Fibroblast of skin of left biceps (primary cell): Measurements from ENCODE around the gene HNRNPF.

Experiments used
- DNase-seq, 2 experiments: peaks; one replicate each; pipeline ENCODE4 v3.0.0-alpha.2; 2013; ENCODE audit warnings: low read depth in 2 of 2

HNRNPF gene

DNA sequence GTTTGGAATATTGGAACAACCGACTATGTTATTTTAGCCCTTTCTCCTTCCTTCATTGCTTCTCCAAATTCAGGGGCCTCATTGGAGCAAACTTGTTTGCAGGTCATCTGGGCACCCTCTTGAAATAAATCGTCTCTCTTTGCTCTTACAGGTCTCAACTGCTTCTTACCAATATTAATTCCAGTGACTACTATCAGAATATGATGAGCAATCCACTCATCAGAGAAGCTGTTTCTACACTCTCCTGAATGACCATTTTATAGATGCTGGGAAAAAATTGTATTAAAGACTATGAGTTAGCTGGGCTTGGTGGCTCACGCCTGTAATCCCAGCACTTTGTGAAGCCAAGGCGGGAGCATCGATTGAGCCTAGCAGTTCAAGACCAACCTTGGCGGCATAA is 12.5 kb upstream of the HNRNPF start:
- DNase-seq, result no peak

GRCh38 chr10:43421201-43421507 is 12.2 kb upstream of the HNRNPF start:
- no peak for DNase-seq

DNA sequence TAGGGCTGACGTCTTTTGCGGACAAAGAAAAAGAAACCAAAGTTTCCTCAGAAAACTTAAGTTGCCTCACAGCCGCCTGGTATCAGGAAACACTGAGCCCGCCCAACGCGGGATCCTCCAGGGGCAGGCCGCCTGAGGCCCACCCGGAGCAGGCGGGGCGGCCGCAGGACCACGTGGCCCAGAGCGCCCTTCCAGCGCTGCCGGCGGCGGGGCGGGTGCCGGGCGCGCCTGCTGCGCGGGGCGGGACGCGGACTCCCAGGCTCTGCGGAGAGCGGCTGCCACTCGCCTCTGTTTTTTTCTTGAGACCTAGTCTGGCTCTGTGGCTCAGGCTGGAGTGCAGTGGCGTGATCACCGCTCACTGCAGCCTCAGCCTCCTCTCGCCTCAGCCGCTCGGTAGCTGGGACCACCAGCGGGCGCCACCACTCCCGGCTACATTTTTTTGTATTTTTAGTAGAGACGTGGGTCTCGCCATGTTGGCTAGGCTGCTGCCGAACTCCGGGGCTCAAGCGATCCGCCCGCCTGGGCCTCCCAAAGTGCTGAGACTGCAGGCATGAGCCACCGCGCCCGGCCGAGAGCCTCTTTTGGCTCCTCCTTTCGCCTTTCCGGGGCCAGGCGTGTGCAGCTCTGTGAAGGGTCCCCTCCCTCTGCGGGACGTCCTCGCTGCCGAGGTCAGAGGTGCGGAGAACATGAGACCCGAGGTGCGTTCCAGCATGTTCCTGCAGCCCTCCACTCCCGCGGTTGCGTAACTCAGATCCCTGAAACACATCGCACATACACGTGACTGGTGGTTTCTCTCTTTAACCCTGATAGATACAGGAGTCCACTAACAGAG is 11.6 kb upstream of the HNRNPF start:
- peak; percentile 73 to 75 for DNase-seq

DNA sequence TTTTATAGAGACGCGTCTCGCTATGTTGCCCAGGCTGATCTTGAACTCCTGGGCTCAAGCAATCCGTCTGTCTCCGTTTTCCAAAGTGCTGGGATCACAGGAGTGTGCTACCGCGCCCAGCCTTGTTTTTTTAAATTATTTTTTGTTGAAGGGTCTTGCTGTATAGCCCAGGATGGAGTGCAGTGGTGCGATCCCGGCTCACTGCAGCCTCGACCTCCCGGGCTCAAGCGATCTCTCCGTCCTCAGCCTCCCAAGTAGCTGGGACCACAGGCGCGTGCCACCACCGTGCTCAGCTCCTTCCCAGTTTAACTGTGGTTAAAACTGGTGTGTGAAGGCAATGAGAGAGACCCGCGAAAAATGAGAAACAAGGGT is 11.0 kb upstream of the HNRNPF start:
- DNase-seq, result no peak

DNA sequence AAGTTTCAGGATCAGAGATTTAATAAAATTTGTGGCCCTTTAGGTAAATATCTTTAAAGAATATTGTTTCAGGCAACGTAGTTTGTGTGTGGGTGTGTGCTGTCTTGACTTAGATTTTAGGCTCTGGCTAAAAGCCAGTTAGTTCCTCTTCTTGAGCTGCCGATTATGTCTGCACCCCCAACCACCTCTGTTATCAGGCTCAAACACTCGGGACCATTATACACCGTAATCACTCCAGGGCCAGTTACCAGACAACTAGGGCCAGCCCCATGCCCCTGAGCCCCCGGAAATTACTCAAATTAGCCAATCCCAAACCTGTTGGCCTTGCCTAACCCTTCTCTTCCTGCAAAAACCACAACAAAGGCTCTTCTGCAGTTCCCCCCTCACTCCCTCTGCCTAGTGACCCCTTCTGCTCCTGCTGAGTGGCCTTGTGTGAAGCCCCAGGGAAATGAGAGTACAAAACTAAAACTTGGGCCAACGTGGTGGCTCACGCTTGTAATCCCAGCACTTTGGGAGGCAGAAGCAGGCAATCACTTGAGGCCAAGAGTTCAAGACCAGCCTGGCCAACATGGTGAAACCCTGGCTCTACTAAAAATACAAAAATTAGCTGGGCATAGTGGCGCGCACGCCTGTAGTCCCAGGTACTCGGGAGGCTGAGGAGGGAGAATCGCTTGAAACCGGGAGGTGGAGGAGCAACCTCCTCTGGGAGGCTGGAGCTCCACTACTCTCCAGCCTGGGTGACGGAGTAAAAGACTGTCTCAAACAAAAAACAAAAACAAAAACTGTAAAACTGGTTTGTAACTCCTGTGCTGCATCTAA is 9.2 kb upstream of the HNRNPF start:
- DNase-seq, result no peak

DNA sequence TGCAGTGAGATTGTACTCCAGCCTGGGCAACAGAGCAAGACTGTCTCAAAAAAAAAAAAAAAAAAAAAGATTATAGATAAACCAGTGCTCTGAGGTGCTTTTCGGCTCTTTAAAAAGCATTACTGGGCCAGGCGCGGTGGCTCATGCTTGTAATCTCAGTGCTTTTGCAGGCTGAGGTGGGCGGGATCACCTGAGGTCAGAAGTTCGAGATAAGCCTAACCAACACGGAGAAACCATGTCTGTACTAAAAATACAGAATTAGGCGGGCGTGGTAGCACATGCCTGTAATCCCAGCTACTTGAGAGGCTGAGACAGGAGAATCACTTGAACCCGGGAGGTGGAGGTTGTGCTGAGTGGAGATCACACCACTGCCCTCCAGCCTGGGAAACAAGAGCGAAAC is 6.6 kb upstream of the HNRNPF start:
- DNase-seq, result no peak

DNA sequence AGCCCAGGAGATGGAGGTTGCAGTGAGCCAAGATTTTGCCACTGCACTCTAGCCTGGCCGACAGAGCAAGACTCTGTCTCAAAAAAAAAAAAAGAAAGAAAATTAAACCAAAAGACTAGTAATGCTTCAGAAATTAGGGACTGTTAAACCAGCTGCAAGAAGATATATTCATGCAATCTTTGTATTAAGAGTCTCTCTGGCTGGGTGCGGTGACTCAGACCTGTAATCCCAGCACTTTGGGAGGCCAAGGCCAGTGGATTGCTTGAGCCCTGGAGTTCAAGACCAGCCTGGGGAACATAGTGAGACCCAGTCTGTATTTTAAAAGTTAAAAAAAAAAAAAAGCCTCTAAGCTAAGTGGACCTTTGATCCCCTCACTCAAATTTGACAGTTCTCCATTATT is 2.5 kb upstream of the HNRNPF start:
- DNase-seq, result no peak

GRCh38 chr10:43410345-43410744 is 1.4 kb upstream of the HNRNPF start:
- no peak for DNase-seq

DNA sequence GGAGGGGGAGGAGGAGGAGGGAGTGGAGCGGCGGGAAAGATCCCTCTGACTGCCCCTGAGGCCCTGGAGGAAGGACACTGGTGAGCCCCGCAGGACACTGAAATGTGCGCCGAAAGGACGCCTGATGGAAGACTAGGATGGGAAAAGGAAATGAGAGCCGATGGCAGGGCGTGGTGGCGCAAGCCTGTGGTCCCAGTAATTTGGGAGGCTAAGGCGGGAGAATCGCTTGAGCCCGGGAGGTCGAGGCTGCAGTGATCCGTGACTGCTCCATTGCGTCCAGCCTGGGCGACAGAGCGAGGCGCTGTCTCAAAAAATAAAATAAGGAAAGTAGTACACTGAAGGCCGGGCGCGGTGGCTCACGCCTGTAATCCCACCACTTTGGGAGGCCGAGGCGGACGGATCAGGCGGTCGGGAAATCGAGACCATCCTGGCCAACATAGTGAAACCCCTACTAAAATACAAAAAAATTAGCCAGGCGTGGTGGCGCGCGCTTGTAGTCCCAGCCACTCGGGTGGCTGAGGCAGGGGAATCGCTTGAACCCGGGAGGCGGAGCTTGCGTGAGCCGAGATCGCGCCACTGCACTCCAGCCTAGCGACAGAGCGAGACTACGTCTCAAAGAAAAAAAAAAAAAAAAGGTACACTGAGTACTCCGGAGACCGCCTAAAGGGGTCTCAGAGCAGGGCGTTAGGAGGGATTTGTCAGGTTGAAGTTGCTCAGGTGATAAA is 561 bp upstream of the HNRNPF start:
- DNase-seq, result no peak

- DNase-seq, result no peak
Measured at GRCh38 chr10:43408331-43408709, 666 bp downstream of the HNRNPF start.

- peak; percentile 58 to 61 for DNase-seq
Measured at GRCh38 chr10:43407576-43408330, 1.2 kb downstream of the HNRNPF start.

GRCh38 chr10:43407148-43407575 is 1.8 kb downstream of the HNRNPF start:
- no peak for DNase-seq

GRCh38 chr10:43404704-43405084 is 4.3 kb downstream of the HNRNPF start:
- DNase-seq, result no peak

- DNase-seq, result no peak
Measured at GRCh38 chr10:43403911-43404703, 4.9 kb downstream of the HNRNPF start.

DNA sequence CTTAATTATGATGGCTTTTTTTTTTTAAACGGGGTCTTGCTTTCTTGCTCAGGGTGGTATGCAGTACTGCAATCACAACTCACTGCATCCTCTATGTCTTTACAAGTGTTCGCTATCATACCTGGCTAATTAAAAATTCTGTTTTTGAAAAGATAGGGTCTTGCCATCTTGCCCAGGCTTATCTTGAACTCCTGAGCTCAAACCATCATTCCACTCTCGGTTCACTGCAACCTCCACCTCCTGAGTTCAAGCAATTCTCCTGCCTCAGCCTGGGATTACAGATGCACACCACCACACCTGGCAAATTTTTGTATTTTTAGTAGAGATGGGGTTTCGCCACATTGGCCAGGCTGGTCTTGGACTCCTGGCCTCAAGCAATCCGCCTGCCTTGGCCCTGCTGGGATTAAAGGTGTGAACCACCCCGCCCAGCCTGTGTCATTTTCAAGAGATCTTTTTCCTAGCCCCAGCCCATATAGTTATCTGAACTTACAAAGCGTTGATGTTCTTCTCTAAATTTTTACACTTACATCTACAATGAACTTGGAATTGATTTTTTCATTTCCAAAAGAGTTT is 6.0 kb downstream of the HNRNPF start:
- DNase-seq, result no peak

GRCh38 chr10:43402176-43402575 is 6.8 kb downstream of the HNRNPF start:
- no peak for DNase-seq

- DNase-seq, result no peak
Measured at GRCh38 chr10:43401627-43402026, 7.4 kb downstream of the HNRNPF start.

DNA sequence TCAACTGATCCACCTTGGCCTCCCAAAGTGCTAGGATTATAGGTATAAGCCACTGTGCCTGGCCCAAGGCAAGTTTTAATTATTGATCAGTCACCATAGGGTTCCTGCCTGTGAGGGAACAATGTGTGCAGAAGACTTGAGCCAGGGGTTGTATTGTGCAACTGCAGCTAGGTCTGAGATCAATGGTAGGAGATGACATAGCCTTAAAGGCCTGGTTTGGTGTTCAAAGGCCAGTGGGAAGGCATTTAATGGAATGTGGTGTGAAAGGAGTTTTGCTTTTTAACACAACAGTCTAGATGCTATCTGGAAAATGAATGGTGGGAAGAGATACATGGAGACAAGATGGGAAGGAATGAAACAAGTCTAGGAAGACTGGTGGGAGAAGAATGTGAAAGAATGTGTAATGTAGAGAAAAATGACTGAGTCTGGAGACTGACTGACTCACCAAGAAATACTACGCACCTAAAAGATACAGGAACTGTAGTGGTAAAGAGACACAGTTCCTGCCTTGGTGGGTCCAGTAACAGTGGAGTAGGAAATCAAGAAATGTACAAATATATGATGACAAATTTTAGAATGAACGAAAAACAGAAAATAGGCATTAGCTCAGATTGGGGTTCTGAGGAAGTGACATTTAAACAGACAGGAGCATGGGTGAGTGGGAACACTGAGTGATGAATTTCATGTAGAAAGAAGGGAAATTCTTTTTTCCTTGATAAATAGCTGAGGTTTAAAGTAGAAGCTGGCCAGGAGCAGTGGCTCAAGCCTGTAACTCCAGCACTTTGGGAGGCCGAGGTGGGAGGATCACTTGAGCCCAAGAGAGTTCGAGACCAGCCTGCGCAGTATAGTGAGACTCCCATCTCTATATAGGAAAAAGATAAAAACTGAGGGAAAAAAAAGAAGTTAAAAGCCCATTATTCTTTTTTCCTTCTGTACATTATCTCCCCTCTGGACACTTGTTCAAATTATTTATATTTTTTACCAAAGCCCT is 9.4 kb downstream of the HNRNPF start:
- no peak for DNase-seq

DNA sequence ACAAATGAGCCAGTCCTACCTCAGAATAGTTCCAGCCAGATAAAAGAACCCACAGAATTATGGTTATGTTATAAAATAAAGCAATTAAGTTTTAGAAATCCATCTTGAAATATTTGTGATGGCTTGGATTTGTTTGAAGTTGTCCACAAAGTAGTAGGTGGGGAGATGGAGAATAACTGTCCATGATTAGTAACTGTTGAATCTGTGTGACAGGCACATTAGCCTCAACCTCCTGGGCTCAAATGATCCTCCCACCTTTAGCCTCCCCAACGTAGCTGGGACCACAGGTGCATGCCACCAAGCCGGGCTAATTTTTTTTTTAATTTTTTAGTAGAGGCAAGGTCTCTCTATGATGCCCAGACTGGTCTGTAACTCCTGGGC is 10.1 kb downstream of the HNRNPF start:
- no peak for DNase-seq
